Esophagus muscularis mucosa (tissue), 4 donors: ENCODE data around the gene SH3RF2.

Experiments used
- EP300 ChIP-seq: sonication (generic); formaldehyde crosslinking; IDR thresholded peaks from one replicate; pipeline ENCODE4 v1.6.1; 2017; ENCODE audit warnings: antibody characterized with exemption
- POLR2A ChIP-seq: fragments of 450-650 bp; IDR thresholded peaks from one replicate; pipeline ENCODE4 v1.6.1; 2017; ENCODE audit warnings: antibody characterized with exemption, moderate library complexity, mild to moderate bottlenecking, low read depth
- POLR2AphosphoS5 ChIP-seq, 2 donors: sonication (generic); formaldehyde crosslinking; IDR thresholded peaks; one replicate each; pipeline ENCODE4 v1.6.1; 2017; ENCODE audit warnings: antibody characterized with exemption in 2 of 2
- TF ChIP-seq, protein P1 (sequence below), 3 experiments: fragments of 200-600 bp in 2 of 3; fragments of 450-650 bp in 1 of 3; sonication (generic) in 2 of 3; IDR thresholded peaks; one replicate each; pipeline ENCODE4 v1.5.1; 2017 to 2019; ENCODE audit warnings: antibody characterized with exemption in 3 of 3, mild to moderate bottlenecking in 2 of 3, moderate library complexity in 1 of 3

DNA sequence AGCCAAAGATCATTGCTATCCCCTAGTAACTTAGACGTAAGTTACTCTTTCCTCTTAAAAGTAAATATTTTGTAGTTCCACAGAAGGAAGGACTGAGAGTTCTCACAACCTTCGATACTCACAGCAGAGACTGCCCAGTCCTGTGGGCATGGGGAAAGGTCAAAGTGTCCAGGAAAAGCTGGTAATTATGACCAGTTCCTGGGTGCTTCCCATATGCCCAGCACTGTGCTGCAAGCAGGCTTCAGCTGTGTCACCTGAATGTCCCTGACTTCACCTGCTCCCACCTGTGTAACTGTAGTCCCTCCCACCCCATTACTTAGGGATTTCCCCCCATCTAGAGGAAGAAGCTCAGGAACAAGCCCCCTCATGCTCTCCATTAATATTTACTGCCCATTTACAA is 18.0 kb upstream of the SH3RF2 start:
- TF ChIP-seq, protein P1, sequence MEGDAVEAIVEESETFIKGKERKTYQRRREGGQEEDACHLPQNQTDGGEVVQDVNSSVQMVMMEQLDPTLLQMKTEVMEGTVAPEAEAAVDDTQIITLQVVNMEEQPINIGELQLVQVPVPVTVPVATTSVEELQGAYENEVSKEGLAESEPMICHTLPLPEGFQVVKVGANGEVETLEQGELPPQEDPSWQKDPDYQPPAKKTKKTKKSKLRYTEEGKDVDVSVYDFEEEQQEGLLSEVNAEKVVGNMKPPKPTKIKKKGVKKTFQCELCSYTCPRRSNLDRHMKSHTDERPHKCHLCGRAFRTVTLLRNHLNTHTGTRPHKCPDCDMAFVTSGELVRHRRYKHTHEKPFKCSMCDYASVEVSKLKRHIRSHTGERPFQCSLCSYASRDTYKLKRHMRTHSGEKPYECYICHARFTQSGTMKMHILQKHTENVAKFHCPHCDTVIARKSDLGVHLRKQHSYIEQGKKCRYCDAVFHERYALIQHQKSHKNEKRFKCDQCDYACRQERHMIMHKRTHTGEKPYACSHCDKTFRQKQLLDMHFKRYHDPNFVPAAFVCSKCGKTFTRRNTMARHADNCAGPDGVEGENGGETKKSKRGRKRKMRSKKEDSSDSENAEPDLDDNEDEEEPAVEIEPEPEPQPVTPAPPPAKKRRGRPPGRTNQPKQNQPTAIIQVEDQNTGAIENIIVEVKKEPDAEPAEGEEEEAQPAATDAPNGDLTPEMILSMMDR (IDR thresholded peaks at IDR 0.05), result no peak
- TF ChIP-seq POLR2A, result no peak
- TF ChIP-seq EP300, result no peak
- TF ChIP-seq POLR2AphosphoS5 (IDR thresholded peaks at IDR 0.05), result no peak
